ENCODE measurements around the gene GAS2L1.

GAS2L1 gene

DNA sequence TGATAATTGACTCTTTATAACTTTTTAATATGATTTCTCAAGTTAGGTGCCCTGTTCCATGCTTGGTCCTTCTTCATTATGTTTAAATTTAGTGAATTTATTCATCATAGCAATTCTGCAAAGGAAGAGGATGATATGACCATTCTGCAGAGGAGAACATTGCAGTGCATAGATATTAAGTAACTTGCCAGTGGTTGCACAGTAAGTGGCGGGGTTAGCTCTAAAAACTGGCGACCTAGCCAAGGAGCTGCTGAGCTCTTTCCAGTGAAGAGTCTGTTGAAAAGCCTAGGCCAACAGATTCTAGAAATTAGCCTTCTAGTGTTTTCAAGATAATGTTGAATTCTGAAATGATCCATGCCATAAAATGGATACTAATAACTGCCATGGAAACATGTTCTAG, 33.8 kb upstream of the GAS2L1 start:
- H3K27ac ChIP-seq (ENCODE audit: extremely low read depth, low read depth, low read length) = no peak overlapping the region
- TF ChIP-seq ZNF501 (tag by site-specific recombination; IDR thresholded peaks at IDR 0.05) (no peak), ZNF600 (tag by site-specific recombination; IDR thresholded peaks at IDR 0.05) (no peak), ZNF18 (tag by site-specific recombination; IDR thresholded peaks at IDR 0.05) (no peak), ZNF776 (tag by site-specific recombination; IDR thresholded peaks at IDR 0.05; ENCODE audit: borderline replicate concordance) (no peak), EGR2 (tag by site-specific recombination; IDR thresholded peaks at IDR 0.05; ENCODE audit: low read depth) (no peak), PRDM6 (tag by site-specific recombination; IDR thresholded peaks at IDR 0.05) (no peak), ZNF221 (tag by site-specific recombination; IDR thresholded peaks at IDR 0.05; ENCODE audit: borderline replicate concordance) (no peak), ZNF433 (tag by site-specific recombination; IDR thresholded peaks at IDR 0.05; ENCODE audit: low read depth) (no peak), ZIC2 (tag by site-specific recombination; IDR thresholded peaks at IDR 0.05) (no peak), ZNF629 (tag by site-specific recombination; IDR thresholded peaks at IDR 0.05) (no peak), ZNF792 (tag by site-specific recombination; IDR thresholded peaks at IDR 0.05) (no peak), KLF16 (tag by site-specific recombination; IDR thresholded peaks at IDR 0.05) (no peak), ZNF830 (tag by site-specific recombination; IDR thresholded peaks at IDR 0.05; ENCODE audit: low read depth) (no peak), ZNF391 (tag by site-specific recombination; IDR thresholded peaks at IDR 0.05; ENCODE audit: borderline replicate concordance, low read depth) (no peak), ZNF175 (tag by site-specific recombination; IDR thresholded peaks at IDR 0.05) (no peak), ZNF660 (tag by site-specific recombination; IDR thresholded peaks at IDR 0.05) (no peak)
- TF ChIP-seq, protein P1, sequence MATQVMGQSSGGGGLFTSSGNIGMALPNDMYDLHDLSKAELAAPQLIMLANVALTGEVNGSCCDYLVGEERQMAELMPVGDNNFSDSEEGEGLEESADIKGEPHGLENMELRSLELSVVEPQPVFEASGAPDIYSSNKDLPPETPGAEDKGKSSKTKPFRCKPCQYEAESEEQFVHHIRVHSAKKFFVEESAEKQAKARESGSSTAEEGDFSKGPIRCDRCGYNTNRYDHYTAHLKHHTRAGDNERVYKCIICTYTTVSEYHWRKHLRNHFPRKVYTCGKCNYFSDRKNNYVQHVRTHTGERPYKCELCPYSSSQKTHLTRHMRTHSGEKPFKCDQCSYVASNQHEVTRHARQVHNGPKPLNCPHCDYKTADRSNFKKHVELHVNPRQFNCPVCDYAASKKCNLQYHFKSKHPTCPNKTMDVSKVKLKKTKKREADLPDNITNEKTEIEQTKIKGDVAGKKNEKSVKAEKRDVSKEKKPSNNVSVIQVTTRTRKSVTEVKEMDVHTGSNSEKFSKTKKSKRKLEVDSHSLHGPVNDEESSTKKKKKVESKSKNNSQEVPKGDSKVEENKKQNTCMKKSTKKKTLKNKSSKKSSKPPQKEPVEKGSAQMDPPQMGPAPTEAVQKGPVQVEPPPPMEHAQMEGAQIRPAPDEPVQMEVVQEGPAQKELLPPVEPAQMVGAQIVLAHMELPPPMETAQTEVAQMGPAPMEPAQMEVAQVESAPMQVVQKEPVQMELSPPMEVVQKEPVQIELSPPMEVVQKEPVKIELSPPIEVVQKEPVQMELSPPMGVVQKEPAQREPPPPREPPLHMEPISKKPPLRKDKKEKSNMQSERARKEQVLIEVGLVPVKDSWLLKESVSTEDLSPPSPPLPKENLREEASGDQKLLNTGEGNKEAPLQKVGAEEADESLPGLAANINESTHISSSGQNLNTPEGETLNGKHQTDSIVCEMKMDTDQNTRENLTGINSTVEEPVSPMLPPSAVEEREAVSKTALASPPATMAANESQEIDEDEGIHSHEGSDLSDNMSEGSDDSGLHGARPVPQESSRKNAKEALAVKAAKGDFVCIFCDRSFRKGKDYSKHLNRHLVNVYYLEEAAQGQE (tag by site-specific recombination; IDR thresholded peaks at IDR 0.05) = no peak
- no peaks in the 10 kb centered on the region for H3K9me3 ChIP-seq (ENCODE audit: control insufficient read depth, insufficient read depth, low read depth, low read length)
- peaks cover 7% of the 10 kb centered on the region for H3K4me1 ChIP-seq (ENCODE audit: control insufficient read depth, insufficient read depth, low read length)
- H3K4me3 ChIP-seq (ENCODE audit: low read depth, low read length) = no peak overlapping the region
- POLR2A ChIA-PET = no interaction called here
- CTCF ChIA-PET = no interaction called here
- peaks cover 49 to 89% of the 10 kb centered on the region in 2 experiments for H3K36me3 ChIP-seq (ENCODE audit: control insufficient read depth in 2 of 2, insufficient read depth in 1 of 2, low read length in 2 of 2)

GRCh38 chr22:29275167-29275566, 31.3 kb upstream of the GAS2L1 start:
- Histone ChIP-seq H3K27ac (ENCODE audit: extremely low read depth, low read depth, low read length) (no peak overlapping the region), H3K9me3 (ENCODE audit: control insufficient read depth, insufficient read depth, low read depth, low read length) (no peaks in the 10 kb centered on the region), H3K4me1 (ENCODE audit: control insufficient read depth, insufficient read depth, low read length) (peaks cover 7% of the 10 kb centered on the region), H3K4me3 (ENCODE audit: low read depth, low read length) (no peak overlapping the region), H3K36me3 (ENCODE audit: control insufficient read depth in 2 of 2, insufficient read depth in 1 of 2, low read length in 2 of 2) (peaks cover 69 to 99% of the 10 kb centered on the region in 2 experiments)
- TF ChIP-seq SP7 (tag by site-specific recombination; IDR thresholded peaks at IDR 0.05) (peak; percentile 43), ZNF184 (tag by site-specific recombination; IDR thresholded peaks at IDR 0.05) (no peak), PRDM6 (tag by site-specific recombination; IDR thresholded peaks at IDR 0.05) (peak; percentile 34; the same call in 1 of the 2 replicates)
- ChIA-PET CTCF (interaction anchor here (0.7 to 1.8 kb wide), 2 partner anchors 84 to 278 kb away, joined by 3 to 4 read pairs; partner anchors contain the start of gene THOC5), POLR2A (no interaction called here)

All from HEK293 (cell line).